HG03378 (cell line): ENCODE data around the gene ZFAND4.
A peak's percentile ranks its signal among the peaks of the same experiment; 100 is the strongest.
"Not testable (repeated sequence)": the region's sequence is repeated elsewhere in the genome, so short reads cannot be mapped to it uniquely, and the experiment has no call there.

Experiments used
- ATAC-seq: cut with Tn5 transposase; IDR thresholded peaks from one replicate; pipeline ENCODE4 v1.9.1; 2021; ENCODE audit warnings: mild to moderate bottlenecking, moderate library complexity; ENCODE audit not compliant: unreplicated experiment

Gene ZFAND4

GRCh38 chr10:45644527-45644926, 28.0 kb downstream of the ZFAND4 start:
- no peak for ATAC-seq

GRCh38 chr10:45640941-45641340, 31.6 kb downstream of the ZFAND4 start:
- ATAC-seq = no peak

- ATAC-seq = no peak
These were observed 32.5 kb downstream of the ZFAND4 start for GRCh38 chr10:45640049-45640448.

- ATAC-seq = no peak
These were observed 45.0 kb downstream of the ZFAND4 start for GRCh38 chr10:45627412-45628048.

- no peak for ATAC-seq
These were observed 46.7 kb downstream of the ZFAND4 start for GRCh38 chr10:45625879-45626278.

- ATAC-seq = no peak
These were observed 47.8 kb downstream of the ZFAND4 start for GRCh38 chr10:45624724-45625123.

GRCh38 chr10:45614869-45615268, 57.7 kb downstream of the ZFAND4 start:
- no peak for ATAC-seq

- ATAC-seq = no peak
These were observed 59.8 kb downstream of the ZFAND4 start for GRCh38 chr10:45612741-45613140.

- ATAC-seq = no peak
These were observed 64.5 kb downstream of the ZFAND4 start for GRCh38 chr10:45608052-45608451.

- ATAC-seq = no peak
These were observed 65.3 kb downstream of the ZFAND4 start for GRCh38 chr10:45607276-45607675.

GRCh38 chr10:45602836-45603235, 69.7 kb downstream of the ZFAND4 start:
- no peak for ATAC-seq

- ATAC-seq = no peak
These were observed 70.4 kb downstream of the ZFAND4 start for GRCh38 chr10:45602082-45602730.

GRCh38 chr10:45601254-45601930, 71.2 kb downstream of the ZFAND4 start:
- ATAC-seq = not testable (repeated sequence)

GRCh38 chr10:45600337-45601253, 72.0 kb downstream of the ZFAND4 start:
- not testable (repeated sequence) for ATAC-seq

GRCh38 chr10:45599646-45600045, 72.9 kb downstream of the ZFAND4 start:
- ATAC-seq = no peak

GRCh38 chr10:45599021-45599603, 73.5 kb downstream of the ZFAND4 start:
- ATAC-seq = no peak

- no peak for ATAC-seq
These were observed 76.0 kb downstream of the ZFAND4 start for GRCh38 chr10:45596526-45596925.

GRCh38 chr10:45594276-45595157, 78.1 kb downstream of the ZFAND4 start:
- peak; percentile 81 for ATAC-seq

- no peak for ATAC-seq
These were observed 78.7 kb downstream of the ZFAND4 start for GRCh38 chr10:45593938-45594275.

GRCh38 chr10:45592926-45593325, 79.6 kb downstream of the ZFAND4 start:
- ATAC-seq = no peak
